Cardiac septum (tissue), 1 donor: ENCODE results near the gene GMDS. TPM values are rescaled to one million over a fixed set of nuclear protein-coding genes. Genes with fewer than 3 reads are reported as not detected.

Experiments
- DNase-seq: peaks from one replicate; pipeline ENCODE4 v3.0.0-alpha.2; 2020; ENCODE audit warnings: low spot score
- intact Hi-C: fragments of 100-400 bp; cut with DNase I; formaldehyde crosslinking; loops from one replicate; pipeline ENCODE4 v1.14.0; 2022
- total RNA-seq: library from RNA; stranded (reverse); fragmentation: NEBNext Ultra II Directional; extraction: Animal tissue kit (Norgen Biotek cat#: 25700); gene quantifications from one replicate; pipeline ENCODE4 v1.2.1, GENCODE V29; 2021
- donor health status: DM: no; HTN: no; CAD: no.

Gene GMDS
- total RNA-seq, 1 donor from 2014 or later = 6.3 TPM

DNA sequence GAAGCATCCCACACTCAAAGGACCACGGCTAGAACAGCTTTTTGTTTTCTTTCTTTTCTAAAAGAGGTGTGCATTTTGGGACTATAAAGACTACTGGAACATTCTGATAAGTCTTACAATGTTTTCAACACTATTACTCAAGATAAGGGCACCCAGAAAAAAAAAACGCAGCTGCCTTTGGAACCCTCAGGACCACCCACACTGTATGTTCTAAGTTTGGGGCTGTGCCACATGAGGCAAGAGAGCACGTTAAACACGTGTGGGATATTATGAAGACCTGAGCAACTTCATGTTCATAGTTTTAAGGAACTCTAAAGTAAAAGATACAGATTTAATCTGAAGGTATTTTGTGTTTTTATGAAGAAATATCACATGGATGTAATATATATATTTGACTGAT lies 431.1 kb downstream of the GMDS start:
- DNase-seq = no peak
- intact Hi-C loops = no loop called here

DNA sequence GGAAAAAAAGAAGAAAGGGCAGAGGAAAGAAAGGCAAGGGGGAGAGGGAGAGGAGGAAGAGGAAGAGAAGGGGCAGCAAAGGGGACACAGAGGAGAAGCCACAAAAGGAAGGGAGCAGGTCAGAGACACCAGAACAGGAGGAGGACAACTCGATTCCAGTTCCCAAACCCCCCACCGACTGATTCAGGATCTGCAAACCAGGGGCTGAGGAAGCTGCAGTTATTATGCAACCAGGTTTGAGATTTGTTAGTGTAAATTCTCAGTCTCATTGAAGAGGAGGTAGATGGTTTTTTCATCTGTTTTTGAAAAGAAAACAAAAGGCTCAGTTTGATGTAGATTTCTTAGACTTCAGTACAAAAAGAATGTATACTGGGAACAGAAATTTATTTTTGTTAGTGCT lies 432.9 kb downstream of the GMDS start:
- intact Hi-C loops = no loop called here

DNA sequence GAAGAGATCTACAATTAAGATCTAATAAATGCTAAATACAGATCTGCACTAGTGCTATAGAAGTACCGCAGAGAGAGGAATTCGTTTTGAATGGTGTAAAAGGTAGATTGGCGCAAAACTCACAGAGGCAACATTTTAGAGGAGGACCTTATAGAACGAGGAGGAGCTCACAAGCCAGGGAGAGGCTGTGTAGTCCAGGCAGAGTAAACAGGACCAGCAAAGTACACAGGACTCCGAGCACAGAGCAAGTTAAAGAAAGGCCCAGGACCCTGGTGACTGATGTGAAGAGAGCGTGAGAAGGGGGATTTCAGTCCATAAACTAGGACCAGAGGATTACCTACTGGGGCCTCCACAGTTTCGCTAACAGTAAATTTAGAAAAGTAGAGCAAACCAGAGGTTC lies 433.4 kb downstream of the GMDS start:
- no peak for DNase-seq
- intact Hi-C loops = no loop called here

More for the DNA sequence above, 432.9 kb downstream of the GMDS start:
- DNase-seq = no peak

DNA sequence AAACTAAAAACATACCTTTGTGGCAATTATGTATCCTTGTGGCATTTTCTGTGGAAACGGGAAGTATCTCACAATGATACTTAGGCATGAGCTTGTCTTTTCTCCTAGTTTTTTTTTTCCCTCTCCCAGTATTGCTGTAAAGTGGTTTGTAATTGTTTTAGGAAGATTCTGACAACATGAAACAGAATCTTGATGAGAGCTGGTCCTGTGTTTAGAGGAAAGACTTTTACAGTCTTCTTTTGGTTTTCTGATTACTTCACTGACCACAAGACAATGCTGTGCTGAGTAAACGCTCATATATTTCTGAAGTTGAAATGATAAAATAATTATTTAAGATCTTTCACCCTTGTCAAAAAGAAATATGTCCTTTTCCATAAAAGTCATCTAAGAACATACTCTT lies 434.5 kb downstream of the GMDS start:
- DNase-seq = no peak
- intact Hi-C loops = no loop called here

DNA sequence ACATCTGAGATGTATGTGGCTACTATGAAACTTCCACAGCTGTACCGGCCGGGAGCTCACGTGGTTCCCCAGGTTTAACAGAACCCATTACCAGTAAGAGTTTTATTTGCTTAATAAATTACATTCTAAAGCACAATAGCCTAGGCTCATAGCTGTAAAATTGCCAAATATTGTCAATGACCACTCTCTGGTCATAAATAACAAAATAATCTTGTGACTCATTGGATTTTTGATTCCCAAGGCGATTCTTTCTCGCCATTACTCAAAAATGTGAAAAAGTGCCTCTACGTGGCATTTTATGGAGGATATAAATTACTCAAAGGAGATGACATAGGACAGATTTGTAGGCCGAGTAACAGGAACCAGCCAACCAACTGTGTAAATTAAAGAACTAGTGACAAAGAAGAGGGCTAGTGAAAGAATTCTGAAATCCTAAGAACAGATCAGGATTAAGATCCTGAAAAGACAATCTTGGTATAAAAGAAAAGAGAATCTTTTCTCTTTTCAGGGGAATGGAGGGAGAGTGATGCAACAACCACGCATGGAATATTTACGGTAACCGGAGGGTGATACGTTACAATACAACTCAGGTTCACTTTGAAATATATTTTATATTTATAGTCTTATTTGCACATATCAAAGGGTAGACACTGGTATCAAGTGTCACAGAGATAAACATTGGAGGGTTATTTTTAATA lies 436.0 kb downstream of the GMDS start:
- intact Hi-C loops = loop anchor here (5.0 kb wide), 1 partner anchor 37 kb away; no protein-coding TSS in a partner anchor
- no peak for DNase-seq

DNA sequence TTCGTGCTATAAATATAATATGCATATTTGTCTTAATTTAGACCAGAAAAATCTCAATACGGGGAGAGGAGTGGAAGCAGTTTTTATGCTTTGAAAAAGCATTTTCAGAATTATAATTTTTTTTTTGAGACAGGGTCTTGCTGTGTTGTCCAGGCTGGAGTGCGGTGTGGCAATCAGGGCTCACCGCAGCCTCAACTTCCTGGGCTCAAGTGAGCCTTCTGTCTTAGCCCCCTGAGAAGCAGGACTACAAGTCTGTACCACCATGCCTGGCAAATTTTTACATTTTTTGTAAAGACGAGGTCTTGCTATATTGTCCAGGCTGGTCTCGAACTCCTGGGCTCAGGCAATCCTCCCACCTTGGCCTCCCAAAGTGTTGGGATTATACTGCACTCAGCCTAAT lies 438.5 kb downstream of the GMDS start:
- intact Hi-C loops = loop anchor here (5.0 kb wide), 1 partner anchor 35 kb away; no protein-coding TSS in a partner anchor
- no peak for DNase-seq

GRCh38 chr6:1802491-1803395 lies 442.7 kb downstream of the GMDS start:
- no peak for DNase-seq
- intact Hi-C loops = no loop called here

DNA sequence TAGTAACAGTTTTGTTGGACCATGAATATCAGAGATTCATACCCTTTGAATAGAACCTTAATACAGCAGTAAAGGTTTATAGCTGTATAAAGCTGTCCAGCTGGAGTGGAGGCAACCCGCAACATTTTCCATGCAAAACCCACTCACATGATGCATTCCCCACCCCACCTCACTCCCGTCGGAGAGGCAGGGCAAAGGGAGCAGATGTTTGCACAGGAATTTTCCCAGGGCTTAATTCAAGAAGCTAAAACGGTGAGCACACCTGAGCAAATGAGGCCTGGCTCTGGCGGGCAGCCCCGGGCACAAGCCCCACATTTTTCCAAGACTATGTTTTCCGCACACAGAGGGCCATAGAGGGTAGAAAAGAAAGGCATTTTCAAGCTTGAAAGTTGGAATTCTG lies 444.0 kb downstream of the GMDS start:
- intact Hi-C loops = no loop called here
- DNase-seq = no peak

DNA sequence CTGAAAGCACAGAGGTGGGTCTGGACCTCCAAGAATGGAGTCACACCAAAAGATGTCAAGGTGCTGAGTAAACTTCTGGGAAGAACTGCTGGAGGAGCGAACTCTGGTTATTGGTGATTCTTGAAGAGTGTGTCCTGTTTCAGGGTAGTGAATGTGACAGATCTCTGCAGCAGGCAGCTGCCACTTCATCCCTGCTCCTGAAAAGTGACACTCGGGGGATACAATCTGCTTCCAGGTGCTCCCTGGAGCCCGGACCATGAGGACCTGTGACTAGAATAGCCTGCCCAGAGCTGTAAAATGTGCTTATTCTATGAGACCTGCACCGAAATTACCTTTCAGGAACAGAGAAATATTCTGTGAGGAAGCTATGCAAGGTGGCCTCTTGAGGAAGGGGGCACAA lies 444.6 kb downstream of the GMDS start:
- intact Hi-C loops = no loop called here
- DNase-seq = no peak

- no peak for DNase-seq
- intact Hi-C loops = no loop called here
Observed at GRCh38 chr6:1798965-1799325, 446.5 kb downstream of the GMDS start.

DNA sequence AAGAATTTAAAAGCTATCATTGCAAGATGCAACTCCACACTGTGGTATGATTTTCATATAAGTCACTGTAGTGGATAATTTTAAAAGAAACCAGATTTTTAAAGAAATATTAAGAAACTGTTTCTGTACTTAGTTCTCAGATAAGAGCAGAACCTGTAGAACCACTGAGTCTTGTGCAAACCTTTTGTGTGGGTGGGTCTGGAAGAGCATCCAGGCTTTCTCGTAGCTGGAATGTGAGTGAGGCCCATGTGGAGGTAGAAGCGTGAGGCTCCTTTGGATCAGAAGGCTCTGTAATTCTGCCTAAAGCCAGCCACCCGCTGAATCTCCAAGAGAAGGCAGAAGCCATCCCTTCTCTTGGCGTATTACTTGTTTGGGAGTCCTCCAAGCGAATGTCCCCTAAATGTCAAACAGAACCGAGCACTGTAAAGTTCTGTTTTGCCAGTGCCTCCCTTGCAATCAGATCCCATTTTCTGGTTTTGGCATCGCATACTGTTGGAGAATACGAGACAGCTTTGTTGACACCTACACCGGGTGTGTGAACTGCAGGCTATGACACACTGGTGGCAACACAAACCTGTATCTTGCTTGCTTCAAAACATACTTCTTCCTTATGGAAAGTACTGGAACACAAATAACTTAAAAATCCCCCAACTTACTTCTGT lies 447.0 kb downstream of the GMDS start:
- intact Hi-C loops = no loop called here
- DNase-seq = no peak

- DNase-seq = no peak
- intact Hi-C loops = no loop called here
Observed at GRCh38 chr6:1797801-1798200, 447.6 kb downstream of the GMDS start.

DNA sequence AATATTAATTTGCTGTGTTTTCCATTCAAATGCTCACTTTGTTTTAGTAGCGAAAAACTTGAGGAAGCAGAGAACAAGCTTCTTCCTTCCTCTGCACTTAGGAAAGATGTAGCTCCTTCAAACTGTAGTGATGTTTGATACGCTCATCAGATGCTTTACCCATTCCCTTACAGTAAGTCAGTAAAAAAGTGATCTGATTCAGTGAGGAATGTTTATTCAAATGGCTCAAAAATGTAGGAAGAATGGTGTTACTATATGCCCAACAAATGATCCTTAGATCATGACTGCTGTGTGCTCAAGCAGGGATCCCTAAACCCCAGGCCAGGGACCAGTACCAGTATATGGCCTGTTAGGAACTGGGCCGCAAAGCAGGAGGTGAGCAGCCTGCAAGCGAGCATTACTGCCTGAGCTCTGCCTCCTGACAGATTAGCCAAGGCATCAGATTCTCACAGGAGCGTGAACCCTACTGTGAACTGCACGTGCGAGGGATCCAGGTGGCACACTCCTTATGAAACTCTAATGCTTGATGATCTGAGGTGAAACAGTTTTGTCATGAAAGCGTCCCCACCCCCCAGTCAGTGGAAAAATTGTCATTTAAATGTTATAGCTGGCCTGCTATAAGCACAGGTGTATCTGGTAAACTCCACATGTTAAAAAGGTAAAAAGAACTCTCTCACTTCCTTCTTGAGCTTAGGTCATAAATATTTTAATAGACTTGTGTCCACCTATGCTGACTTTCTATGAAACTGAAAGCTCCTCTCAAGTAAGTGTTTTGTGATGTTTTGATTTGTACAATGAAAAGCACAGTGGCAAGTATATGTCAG lies 448.5 kb downstream of the GMDS start:
- intact Hi-C loops = no loop called here
- DNase-seq = no peak

DNA sequence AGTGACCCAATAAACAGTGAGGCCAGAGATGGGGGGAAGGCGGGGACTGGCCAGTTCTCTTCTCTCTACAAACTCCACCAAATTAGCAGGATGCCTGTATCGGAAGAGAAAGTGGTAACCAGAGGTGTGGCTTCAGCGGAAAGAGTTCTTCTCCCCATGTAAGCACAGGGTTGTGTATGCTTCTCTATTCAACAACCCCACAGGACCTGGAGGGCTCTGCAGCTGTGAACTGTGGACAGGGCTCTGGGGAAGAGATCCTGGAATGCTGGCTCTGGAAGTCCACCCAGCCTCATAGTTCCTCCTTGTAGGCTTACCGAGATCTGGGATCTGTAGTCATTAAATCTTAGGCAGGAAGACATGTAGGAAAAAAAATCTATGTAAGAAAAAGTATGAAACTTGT lies 449.5 kb downstream of the GMDS start:
- intact Hi-C loops = no loop called here
- no peak for DNase-seq

DNA sequence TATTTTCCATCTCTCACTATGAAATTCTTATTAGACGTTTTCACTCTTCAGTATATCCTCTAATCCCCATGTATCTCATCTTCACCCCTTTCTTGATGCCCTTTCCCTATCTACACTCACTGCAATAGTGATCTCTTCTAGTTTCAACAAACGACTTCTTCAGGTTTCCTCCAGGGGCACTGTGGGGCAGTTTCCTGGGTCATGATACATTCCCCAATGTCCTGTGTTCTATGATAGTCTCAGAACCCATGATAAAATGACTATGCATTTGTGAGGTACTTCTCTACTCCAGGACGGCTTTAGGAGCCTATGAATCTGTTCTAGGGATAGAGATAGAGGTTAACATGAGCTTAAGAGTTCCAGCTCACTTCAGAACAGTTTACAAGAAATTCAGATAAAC lies 452.4 kb downstream of the GMDS start:
- no peak for DNase-seq
- intact Hi-C loops = no loop called here

- intact Hi-C loops = no loop called here
- no peak for DNase-seq
Observed at GRCh38 chr6:1790684-1791083, 454.7 kb downstream of the GMDS start.

GRCh38 chr6:1789092-1789491 lies 456.3 kb downstream of the GMDS start:
- DNase-seq = no peak
- intact Hi-C loops = no loop called here

DNA sequence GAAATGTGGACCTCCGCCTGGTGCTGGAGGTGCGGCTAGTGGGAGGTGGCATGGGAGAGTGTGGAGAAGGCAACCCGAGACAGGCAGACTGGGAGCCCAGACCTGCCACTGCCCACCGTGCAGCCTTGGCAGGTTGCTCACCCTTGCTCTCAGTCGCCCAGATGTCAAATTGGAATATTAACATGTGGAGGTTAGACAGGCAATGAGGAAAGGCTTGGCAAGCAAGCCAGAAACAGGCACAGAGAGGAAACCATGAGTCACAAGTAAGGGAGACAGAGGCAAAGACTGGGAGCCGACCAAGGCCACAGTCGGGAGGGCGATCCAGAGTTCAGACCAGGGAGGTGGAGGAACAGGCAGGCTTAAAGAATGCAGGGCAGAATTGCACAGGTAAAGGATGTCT lies 457.5 kb downstream of the GMDS start:
- intact Hi-C loops = no loop called here
- no peak for DNase-seq
